ENCODE results near the gene DUSP22.
"Not testable (repeated sequence)": the region's sequence is repeated elsewhere in the genome, so short reads cannot be mapped to it uniquely, and the experiment has no call there.

The DUSP22 gene

DNA sequence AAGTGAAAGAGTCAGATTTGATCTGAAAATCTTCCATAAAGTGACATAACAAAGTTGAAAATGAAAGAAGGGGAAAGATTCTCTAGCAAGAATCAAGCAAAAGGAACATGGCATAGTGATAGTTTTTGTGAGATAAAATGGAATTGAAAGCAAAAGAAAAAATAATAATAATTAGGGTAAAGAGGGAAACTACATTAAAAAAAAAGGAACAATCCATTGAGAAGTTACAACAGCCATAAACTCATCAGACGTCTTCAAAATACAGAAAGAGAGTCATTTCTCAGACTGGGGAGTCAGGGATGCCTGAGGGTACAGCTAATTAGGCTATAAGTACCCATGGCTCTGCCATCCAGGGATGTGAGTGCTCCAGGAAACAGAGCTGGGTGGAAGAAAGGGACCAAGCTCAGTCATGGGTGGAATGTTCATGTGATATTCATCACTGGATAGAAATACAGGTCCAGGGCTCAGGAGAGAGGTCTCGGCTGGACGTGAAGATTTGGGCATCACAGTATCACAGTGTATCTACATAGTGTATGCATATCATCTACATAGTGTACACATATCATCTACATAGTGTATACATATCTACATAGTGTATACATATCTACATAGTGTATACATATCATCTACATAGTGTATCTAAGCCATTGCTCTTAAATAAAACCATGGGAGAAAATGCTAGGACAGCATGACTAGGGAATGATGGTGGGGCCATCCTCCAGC is 29.4 kb downstream of the DUSP22 start:
- DNase-seq (ENCODE audit: low read depth, low spot score), result no peak
- H3K27ac ChIP-seq, result no peak overlapping the region

DNA sequence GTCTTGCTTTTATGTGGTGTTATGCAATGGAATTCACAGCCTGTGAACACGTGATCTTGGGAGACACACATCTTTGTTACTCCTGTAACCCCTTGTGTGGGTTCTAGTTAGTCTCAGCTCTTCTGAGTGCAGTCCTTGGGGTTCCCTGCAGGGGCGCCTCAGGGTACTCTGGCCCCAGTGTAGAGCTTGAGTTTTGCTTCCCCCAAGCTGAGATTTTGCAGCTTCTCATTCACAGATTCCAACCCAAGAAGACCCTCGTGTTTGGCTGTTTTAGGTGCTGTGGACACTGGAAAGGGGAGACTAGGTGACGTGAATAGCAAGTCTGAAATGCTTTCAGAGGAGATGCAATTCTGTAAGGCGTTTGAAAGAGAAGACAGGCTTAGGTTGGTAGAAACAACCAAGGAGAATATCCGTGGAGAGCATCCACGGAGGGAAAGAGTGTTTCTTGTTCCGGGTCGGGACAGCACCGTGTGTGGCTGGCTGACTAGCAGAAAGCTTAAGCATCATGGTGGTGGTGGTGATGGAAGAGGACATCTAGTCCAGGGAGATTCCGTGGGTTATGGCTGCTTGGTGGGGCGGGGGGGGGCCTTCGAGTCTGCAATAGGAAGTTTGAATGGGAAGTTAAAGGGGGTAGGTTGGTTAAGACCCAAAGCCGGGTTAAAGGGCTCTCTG is 30.1 kb downstream of the DUSP22 start:
- DNase-seq (ENCODE audit: low read depth, low spot score), result no peak
- H3K27ac ChIP-seq, result no peak overlapping the region

DNA sequence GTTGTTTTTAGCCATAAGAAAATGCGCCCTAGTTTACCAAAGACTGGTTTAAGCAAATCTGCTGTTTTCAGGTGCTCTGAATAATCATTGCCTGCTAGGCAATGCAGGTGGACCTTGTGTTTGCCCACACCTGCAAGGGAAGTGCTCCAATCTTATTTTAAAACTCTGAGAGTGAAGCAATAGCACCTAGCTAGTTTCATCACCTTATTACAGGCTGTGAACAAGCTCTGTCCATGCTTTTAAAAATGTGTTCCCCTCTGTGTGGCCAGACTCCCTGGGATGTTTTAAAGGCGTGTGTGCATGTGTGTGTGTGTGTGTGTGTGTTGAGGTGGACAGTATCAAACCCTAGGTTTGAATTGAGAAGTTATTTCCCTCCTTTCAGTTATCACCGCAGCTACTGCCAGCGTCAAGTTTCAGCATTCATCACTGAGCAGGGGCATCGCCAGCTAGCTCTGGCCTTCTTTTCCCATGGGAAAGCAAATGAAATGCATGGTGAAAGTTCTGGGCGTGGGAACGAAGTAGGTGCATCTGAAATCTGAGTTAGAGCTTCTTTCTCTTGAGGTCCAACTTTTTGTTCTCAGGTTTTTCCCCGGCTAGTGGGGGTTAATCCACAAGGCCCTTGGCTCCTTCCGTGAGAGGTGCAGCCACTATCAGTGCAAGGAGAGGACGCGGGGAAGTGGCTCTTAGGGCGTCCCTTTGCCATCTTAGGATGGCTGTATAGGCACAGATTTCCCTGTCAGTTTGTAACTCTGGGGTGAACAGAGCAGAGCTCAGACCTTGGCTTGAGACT is 30.8 kb downstream of the DUSP22 start:
- DNase-seq (ENCODE audit: low read depth, low spot score), result no peak
- H3K27ac ChIP-seq, result no peak overlapping the region

DNA sequence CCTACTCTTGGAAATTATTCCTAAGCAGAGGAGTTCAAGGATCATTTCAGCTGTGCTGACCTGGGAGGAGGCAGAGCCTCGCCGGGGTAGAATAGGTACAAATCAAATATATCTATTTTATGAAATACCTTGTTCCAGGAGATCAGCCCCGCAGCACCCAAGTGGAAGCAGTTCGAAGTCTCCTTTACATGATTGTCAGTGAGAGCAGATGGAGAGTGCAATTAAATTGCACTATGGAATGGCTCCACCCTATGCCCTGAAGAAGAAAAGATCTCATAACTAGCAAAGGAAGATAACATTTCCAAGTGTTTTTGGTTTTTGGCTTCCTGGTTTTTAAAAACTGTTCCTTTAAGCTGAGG is 31.4 kb downstream of the DUSP22 start:
- no peak for DNase-seq (ENCODE audit: low read depth, low spot score)
- H3K27ac ChIP-seq, result no peak overlapping the region

DNA sequence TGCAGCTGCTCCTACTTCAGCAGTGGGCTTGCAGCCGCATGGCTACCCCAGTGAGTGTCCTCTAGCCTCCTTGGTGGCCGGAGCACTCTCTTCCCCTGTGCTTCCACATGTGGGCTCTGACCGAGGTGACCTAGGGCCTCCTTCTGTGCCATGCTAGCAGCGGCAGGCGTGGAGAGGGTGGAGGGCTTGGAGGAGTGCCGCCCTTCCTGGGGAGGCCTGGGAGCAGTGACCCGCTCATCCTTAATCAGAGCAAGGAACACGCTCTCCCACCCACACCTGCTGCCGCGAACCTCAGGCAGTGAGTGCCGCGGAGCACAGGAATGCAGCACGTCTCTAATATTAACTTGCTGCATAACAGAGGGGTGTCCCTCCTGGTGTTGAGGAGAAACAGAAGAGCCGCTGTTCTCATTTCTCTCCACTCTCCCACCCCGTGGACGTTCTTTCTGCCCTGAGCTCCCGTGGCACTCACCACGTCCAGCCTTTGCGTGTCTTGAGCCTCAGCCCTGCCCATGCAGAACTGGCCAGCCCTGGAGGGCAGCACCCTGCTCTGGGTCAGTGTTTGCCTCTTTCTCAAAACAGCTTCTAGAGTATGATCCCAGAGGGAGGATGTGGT is 31.9 kb downstream of the DUSP22 start:
- no peak overlapping the region for H3K27ac ChIP-seq
- DNase-seq (ENCODE audit: low read depth, low spot score), result no peak

DNA sequence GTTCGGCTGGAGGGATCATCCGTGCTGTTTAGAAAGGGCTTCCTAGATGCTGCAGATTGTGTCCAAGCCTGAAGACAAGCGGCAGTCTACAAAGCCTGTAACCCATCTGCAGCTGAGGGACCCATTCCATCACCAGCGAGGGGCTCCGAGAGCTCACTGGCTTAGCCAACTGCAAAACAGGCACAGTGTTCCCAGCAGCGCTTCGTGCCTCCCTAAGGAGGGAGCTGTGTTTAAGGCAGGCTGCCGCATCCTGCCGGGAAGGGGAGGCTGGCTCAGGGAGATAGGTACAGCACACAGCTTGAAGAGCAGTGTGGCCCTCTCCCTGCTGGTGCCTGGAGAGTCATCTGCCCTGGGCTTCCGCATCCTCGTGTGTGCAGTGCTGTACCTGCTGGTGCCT is 32.4 kb downstream of the DUSP22 start:
- H3K27ac ChIP-seq, result no peak overlapping the region
- no peak for DNase-seq (ENCODE audit: low read depth, low spot score)

DNA sequence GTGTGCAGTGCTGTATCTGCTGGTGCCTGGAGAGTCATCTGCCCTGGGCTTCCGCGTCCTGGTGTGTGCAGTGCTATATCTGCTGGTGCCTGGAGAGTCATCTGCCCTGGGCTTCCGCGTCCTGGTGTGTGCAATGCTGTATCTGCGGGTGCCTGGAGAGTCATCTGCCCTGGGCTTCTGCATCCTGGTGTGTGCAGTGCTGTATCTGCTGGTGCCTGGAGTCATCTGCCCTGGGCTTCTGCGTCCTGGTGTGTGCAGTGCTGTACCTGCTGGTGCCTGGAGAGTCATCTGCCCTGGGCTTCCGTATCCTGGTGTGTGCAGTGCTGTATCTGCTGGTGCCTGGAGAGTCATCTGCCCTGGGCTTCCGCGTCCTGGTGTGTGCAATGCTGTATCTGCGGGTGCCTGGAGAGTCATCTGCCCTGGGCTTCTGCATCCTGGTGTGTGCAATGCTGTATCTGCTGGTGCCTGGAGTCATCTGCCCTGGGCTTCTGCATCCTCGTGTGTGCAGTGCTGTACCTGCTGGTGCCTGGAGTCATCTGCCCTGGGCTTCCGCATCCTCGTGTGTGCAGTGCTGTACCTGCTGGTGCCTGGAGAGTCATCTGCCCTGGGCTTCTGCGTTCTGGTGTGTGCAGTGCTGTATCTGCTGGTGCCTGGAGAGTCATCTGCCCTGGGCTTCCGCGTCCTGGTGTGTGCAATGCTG is 33.0 kb downstream of the DUSP22 start:
- not testable (repeated sequence) for H3K27ac ChIP-seq; DNase-seq (ENCODE audit: low read depth, low spot score)

DNA sequence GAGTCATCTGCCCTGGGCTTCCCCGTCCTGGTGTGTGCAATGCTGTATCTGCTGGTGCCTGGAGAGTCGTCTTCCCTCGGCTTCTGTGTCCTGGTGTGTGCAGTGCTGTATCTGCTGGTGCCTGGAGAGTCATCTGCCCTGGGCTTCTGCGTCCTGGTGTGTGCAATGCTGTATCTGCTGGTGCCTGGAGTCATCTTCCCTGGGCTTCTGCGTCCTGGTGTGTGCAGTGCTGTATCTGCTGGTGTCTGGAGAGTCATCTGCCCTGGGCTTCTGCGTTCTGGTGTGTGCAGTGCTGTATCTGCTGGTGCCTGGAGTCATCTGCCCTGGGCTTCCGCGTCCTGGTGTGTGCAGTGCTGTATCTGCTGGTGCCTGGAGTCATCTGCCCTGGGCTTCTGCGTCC is 33.8 kb downstream of the DUSP22 start:
- not testable (repeated sequence) for H3K27ac ChIP-seq; DNase-seq (ENCODE audit: low read depth, low spot score)

DNA sequence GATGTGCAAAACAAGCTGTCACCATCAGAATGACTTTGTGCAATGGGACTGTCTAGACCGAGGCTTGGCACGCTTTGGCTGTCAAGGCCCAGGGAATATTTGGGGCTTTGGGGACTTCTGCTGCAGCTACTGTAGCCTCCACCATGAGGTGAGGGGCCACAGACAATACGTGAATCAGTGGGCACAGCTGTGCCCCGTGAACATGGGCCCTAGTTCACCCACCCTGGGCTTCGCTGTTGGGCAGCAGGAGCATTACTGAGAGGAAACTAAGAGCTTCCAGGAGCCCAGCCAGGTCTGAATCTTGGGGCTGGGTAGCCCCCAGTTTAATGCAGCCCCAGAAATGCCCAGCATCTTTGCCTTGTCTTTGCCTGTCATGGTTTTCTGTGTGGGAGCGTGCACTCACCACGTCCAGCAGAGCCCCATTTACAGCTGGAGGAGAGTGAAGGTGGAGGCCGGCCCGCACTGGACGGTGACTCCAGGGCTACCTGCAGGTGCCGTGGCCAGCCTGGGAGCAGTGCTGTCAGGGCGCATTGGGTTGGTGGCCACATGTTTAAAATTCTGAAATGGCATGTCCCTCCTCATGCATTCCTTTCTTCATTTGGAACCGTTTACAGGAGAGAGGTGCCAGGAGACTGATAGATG is 34.7 kb downstream of the DUSP22 start:
- DNase-seq (ENCODE audit: low read depth, low spot score), result no peak
- H3K27ac ChIP-seq, result no peak overlapping the region

DNA sequence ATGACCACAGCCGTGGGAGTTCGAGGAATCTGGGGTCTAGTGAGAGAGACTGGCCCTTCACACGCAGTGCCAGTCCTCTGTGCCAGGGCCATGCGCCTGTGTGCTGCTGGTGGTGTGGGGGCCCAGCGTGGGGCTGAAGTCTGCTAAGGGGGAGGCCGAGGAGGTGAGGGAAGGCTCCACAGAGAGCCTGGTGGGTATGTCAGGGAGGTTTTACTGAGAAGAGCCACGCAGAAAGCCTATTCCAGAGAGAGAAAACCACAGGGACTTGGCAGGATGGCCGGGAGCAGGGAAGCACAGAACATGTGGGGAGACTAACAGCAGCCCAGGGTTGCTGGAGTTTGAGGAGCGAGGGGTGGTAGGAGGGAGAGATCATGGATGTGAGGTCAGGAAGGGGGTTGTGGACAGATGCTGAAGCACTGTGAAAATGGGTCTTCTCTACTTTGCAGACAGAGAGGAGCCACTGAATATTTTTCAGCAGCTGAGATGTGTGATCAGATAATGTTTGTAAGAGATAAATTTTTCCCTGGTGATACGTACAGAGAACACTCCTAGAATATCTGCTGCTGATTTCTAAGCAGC is 35.3 kb downstream of the DUSP22 start:
- no peak overlapping the region for H3K27ac ChIP-seq
- no peak for DNase-seq (ENCODE audit: low read depth, low spot score)

DNA sequence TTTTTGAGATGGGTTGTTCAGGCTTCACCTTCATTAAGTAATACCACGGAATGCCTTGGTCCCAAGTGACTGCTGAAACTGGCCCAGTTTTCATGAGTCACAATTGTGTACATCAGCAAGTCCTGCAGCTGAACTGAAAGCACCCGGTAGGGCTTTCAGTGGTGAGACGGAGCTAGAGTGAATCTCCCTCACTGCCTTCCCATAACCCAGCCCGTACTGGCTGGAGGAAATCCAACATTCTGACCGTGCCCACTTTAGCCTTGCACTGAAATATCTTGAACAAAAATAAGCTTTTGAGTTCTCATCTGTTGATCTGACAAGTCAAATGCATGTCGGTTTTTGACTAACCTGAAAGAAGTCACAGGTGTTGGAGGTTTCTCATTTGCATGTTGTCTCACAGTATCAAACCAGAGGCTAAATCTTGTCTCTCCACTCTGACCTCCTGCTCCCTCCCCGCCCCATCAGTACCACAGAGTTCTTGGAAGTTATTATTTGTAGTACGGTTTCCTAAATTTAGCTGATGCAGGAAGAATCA is 35.9 kb downstream of the DUSP22 start:
- no peak overlapping the region for H3K27ac ChIP-seq
- peak; percentile 44 for DNase-seq (ENCODE audit: low read depth, low spot score)

DNA sequence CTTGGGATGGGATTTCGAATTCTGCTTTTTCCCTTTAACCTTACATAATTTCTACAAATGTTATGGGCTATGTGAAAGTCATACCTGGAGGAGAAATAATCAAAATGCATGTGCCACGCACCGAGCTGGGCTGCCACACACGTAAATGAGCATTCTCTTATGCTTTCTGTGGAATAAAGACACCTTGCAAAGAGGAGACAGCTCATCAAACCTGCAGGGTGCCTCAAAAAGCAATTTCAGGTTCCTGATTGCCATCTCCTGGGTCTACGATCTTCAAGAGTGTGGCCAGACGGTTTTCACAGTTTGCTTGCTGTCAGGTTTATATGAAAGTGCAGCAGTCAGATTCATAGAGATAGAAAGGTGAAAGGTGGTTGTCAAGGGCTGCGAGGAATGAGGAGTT is 36.6 kb downstream of the DUSP22 start:
- no peak overlapping the region for H3K27ac ChIP-seq
- DNase-seq (ENCODE audit: low read depth, low spot score), result no peak

DNA sequence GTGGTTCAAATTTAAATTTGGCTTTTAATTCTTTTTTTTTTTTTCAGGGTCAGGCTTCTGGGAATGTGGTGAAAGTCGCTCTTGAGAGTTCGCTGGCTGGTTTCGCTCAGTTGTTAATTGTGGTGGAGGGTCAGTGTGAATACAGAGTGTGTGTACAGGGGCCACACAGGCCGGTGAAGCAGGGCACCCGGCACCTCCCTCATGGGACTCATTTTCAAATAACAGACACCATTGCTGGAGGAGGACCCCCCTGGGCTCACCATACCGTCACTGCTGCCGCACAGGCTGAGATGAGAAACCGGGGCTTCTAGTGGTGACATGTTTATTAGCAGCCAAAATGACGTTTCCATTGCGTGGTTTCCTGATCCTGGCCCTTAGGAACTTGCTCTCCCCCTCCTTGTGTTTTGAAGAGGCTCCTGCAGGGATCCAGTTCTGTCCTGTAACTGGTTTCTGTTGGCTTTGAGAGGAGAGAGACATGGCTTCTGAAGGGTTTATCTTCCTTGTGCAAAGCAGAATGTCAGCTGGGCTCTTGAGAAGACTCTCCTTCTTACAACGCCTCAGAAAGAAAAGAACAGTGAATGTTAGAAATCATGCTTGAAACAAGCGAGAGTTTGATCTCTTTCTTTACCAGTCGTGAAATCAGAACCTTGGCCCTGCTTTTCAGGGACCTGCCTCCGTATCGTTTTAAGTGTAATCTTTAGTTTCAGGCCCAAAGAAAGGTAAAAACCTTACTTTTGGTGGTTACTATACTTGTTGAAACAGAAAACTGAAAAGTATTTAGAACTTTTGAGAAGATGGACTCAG is 37.8 kb downstream of the DUSP22 start:
- no peak for DNase-seq (ENCODE audit: low read depth, low spot score)
- H3K27ac ChIP-seq, result no peak overlapping the region

DNA sequence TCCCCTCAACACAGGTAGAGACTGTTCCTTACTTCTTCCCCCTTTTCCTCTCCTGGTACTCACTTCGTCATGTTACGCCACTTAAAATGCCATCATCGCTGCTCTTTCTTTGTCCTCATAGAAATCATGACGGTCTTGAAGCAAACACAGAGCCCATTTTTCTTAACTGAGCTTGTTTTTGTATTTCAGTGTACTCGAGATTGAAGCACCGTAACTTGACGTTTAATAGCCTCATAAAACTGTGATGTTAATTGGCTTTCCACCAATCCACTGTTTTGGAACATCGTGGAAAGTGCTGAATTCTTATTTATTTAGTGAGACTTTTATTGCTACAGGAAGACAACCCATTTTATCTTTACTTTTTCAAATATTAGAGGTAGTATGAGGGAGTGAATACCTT is 38.7 kb downstream of the DUSP22 start:
- H3K27ac ChIP-seq, result no peak overlapping the region
- no peak for DNase-seq (ENCODE audit: low read depth, low spot score)

DNA sequence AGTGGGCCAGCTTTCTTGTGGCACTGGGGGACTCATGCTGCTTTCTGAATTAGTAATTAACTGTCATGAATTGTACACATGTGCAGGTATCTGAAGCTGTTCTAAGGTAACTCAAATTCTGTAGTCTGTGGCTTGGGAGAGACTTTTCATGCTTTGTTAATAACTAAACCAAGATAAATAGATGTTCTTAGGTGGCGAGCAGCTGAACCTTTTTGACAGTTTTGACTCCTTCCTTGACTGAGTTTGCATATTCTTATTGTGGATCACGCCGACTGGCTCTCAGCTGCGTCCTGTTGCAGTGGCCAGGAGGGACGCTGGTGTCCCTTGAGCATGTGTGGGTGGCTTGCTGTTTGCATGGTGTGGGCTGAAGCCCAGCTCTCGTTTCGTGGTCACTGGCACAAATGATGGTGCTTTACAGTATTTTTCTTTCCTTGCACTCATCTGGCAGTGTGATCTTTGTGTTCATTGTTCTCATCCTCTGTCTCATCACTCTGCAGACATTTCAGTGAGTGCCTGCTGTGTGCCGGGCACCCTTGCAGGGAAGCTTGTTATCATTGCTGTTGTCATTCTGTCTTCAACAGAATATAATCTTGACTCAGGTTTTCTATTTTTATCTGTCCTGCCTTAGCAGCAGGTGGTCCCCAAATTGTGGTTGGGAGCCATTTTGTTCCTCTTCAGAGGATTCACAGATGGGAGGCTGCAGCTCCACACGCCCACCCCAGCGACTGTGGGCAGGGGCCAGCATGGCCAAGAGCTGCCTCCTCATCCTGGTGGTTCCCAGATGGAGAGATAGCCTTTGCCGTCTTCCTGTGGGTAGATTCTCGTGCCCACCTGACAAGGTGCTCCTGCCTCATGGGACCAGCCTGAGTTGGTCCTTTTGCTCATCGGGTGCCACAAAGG is 39.6 kb downstream of the DUSP22 start:
- H3K27ac ChIP-seq, result no peak overlapping the region
- no peak for DNase-seq (ENCODE audit: low read depth, low spot score)

DNA sequence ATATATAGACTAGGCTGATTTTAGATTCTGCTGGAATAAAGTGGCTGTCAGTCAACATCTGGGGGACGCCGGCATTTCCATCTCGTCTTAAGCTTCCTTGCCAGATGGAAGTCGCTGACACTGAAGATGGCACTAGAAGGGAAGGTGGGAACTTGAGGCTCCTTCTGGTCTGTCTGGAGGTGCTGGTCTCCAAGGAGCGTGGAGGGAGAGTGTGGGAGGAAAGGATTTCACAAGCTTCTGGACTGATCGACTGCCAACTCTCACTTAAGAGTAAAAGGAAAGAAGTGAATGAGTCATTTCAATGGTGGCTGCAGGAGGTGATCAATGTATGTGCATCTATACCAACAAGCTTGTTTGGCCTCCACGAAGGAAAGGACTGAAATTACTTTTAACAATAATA is 40.4 kb downstream of the DUSP22 start:
- no peak overlapping the region for H3K27ac ChIP-seq
- DNase-seq (ENCODE audit: low read depth, low spot score), result no peak

DNA sequence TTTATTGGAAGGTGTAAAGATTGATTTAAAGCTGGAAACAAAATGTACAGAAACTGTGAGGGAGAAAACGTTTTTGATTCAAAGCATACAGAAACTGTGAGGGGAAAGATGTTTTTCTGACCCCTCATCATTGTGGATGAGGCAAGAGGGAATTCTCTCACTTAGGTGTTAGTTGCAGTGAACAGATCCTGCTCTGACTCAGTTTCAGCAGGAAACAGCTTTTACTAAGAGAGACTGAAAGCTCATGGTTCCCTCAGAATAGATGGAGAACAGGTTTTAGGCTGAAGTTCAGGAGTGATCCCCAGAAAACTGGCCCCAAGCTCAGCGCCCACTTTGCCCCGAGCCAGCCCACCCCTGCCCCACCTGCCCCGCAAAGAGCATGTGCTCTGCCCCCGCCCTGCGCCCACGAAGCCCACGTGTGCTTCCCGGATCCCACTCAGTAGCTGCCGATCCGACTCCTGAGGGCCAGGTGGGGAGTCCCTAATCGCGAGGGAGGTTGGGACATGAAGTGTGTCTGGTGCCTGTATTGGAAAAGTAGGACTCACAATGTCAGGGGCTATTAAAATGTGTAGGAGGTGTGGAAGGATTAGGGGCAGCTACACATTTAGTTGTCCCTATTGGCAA is 41.2 kb downstream of the DUSP22 start:
- DNase-seq (ENCODE audit: low read depth, low spot score), result no peak
- H3K27ac ChIP-seq, result no peak overlapping the region
